ENCODE results near the gene SS18L1.
A peak's percentile ranks its signal among the peaks of the same experiment; 100 is the strongest.
"Not testable (repeated sequence)": the region's sequence is repeated elsewhere in the genome, so short reads cannot be mapped to it uniquely, and the experiment has no call there.

SS18L1 gene

GRCh38 chr20:62143081-62143956 lies at the start of gene SS18L1, which contains the start of gene PSMA7:
Gene SS18L1, plus strand, starts transcription at chr20:62143769. Its CDS starts 52 bp downstream, at chr20:62143821.
Gene PSMA7, minus strand, starts transcription at chr20:62143394. Its CDS starts 91 bp downstream, at chr20:62143303.
- DNase-seq (ENCODE audit: low read depth), result peak; percentile 79

GRCh38 chr20:62096421-62097380 lies 46.9 kb upstream of the SS18L1 start:
- no peak for DNase-seq (ENCODE audit: low read depth)

GRCh38 chr20:62097881-62098407 lies 45.6 kb upstream of the SS18L1 start:
- DNase-seq (ENCODE audit: low read depth), result no peak

- no peak for DNase-seq (ENCODE audit: low read depth)
These were observed 42.5 kb upstream of the SS18L1 start for GRCh38 chr20:62101078-62101477.

GRCh38 chr20:62103508-62104233 lies 39.9 kb upstream of the SS18L1 start:
- no peak for DNase-seq (ENCODE audit: low read depth)

- no peak for DNase-seq (ENCODE audit: low read depth)
These were observed 39.3 kb upstream of the SS18L1 start for GRCh38 chr20:62104234-62104789.

GRCh38 chr20:62104791-62105345 lies 38.7 kb upstream of the SS18L1 start:
- DNase-seq (ENCODE audit: low read depth), result no peak

GRCh38 chr20:62105592-62105991 lies 38.0 kb upstream of the SS18L1 start:
- no peak for DNase-seq (ENCODE audit: low read depth)

GRCh38 chr20:62111148-62111547 lies 32.4 kb upstream of the SS18L1 start:
- DNase-seq (ENCODE audit: low read depth), result no peak

- no peak for DNase-seq (ENCODE audit: low read depth)
These were observed 31.2 kb upstream of the SS18L1 start for GRCh38 chr20:62112368-62112767.

- DNase-seq (ENCODE audit: low read depth), result no peak
These were observed 28.7 kb upstream of the SS18L1 start for GRCh38 chr20:62114894-62115293.

GRCh38 chr20:62115800-62116407 lies 27.7 kb upstream of the SS18L1 start:
- DNase-seq (ENCODE audit: low read depth), result not testable (repeated sequence)

- no peak for DNase-seq (ENCODE audit: low read depth)
These were observed 26.8 kb upstream of the SS18L1 start for GRCh38 chr20:62116558-62117361.

- DNase-seq (ENCODE audit: low read depth), result no peak
These were observed 26.3 kb upstream of the SS18L1 start for GRCh38 chr20:62117362-62117646.

GRCh38 chr20:62117658-62118057 lies 25.9 kb upstream of the SS18L1 start:
- peak; percentile 42 for DNase-seq (ENCODE audit: low read depth)

- no peak for DNase-seq (ENCODE audit: low read depth)
These were observed 25.2 kb upstream of the SS18L1 start for GRCh38 chr20:62118113-62119043.

- no peak for DNase-seq (ENCODE audit: low read depth)
These were observed 24.5 kb upstream of the SS18L1 start for GRCh38 chr20:62119115-62119514.

GRCh38 chr20:62119591-62120364 lies 23.8 kb upstream of the SS18L1 start:
- no peak for DNase-seq (ENCODE audit: low read depth)

Measured in activated T-cell treated with anti-CD3 and anti-CD28 coated beads for 1 hour (primary cell).